K562 (cell line): ENCODE data around the gene PRDM15. TPM values are rescaled to one million over a fixed set of nuclear protein-coding genes. Genes with fewer than 3 reads are reported as not detected.

Experiments used
- CHD1 ChIP-seq: fragments of 200-600 bp; sonication (generic); IDR thresholded peaks from one replicate; pipeline ENCODE4 v1.6.1; 2012; ENCODE audit warnings: mild to moderate bottlenecking, moderate library complexity, low read length, inconsistent platforms
- GATAD2B ChIP-seq: fragments of 450-650 bp; IDR thresholded peaks from 2 replicates; pipeline ENCODE4 v1.6.1; 2017; ENCODE audit warnings: mild to moderate bottlenecking, borderline replicate concordance
- HDAC2 ChIP-seq: fragments of 450-650 bp; IDR thresholded peaks from 2 replicates; pipeline ENCODE4 v1.6.1; 2016; ENCODE audit warnings: mild to moderate bottlenecking
- NONO ChIP-seq, 2 experiments: fragments of 200-400 bp in 1 of 2; fragments of 450-650 bp in 1 of 2; formaldehyde crosslinking in 1 of 2; IDR thresholded peaks; 2 replicates each; pipeline ENCODE4 v1.6.1; 2017; ENCODE audit warnings: low read depth in 2 of 2, mild to moderate bottlenecking in 2 of 2, moderate library complexity in 2 of 2, low read length in 1 of 2
- POLR2A ChIP-seq: fragments of 450-650 bp; conservative IDR thresholded peaks from 2 replicates; pipeline ENCODE4 v1.6.1; 2016
- ZNF232 ChIP-seq: sonication (generic); formaldehyde crosslinking; IDR thresholded peaks from 2 replicates; pipeline ENCODE4 v1.8.0; 2022; ENCODE audit warnings: mild to moderate bottlenecking, missing genetic modification reagents
- ZNF583 ChIP-seq: fragments of 250-450 bp; sonication (Bioruptor Pico); IDR thresholded peaks from 2 replicates; pipeline ENCODE4 v1.4.0; 2020
- polyA plus RNA-seq, 8 experiments: library from polyadenylated mRNA; depleted of rRNA in 4 of 8; stranded (reverse) in 5 of 8; unstranded in 3 of 8; fragments of >200 nt; fragmentation: Nextera tagmentation in 2 of 8; fragmentation: Illumina TruSeq in 1 of 8; extraction: Ambion mirVana in 2 of 8; extraction: Trizol in 1 of 8; gene quantifications; 2 replicates each; pipeline versions ENCODE4 v1.2.1 to v1.2.3, GENCODE V29; 2011 to 2014; ENCODE audit warnings: inconsistent platforms in 1 of 8, missing spikeins in 1 of 8
- total RNA-seq, 7 experiments: library from RNA; depleted of rRNA in 6 of 7; stranded (reverse); fragments of >200 nt in 6 of 7; fragmentation: Illumina TruSeq in 2 of 7; extraction: Trizol in 2 of 7; gene quantifications; 2 replicates each; pipeline versions ENCODE4 v1.2.1 to v1.2.3, GENCODE V29; 2011 to 2021; ENCODE audit warnings: low replicate concordance in 1 of 7
- TF ChIP-seq, protein P1 (sequence below), 2 experiments: fragments of 150-350 bp in 1 of 2; IDR thresholded peaks; 2 replicates each; pipeline ENCODE4 v1.6.1; 2012 to 2016; ENCODE audit warnings: low read depth in 2 of 2, low read length in 2 of 2, mild to moderate bottlenecking in 1 of 2, moderate library complexity in 1 of 2
- TF ChIP-seq, protein P2 (sequence below), 2 experiments: fragments of 250-450 bp in 1 of 2; fragments of 450-650 bp in 1 of 2; sonication (Bioruptor Pico) in 1 of 2; IDR thresholded peaks; 2 replicates each; pipeline versions ENCODE4 v1.6.1 to v1.8.0; 2016 to 2021; ENCODE audit warnings: mild to moderate bottlenecking in 2 of 2, moderate library complexity in 2 of 2, missing compliant biosample characterization in 1 of 2, missing genetic modification characterization in 1 of 2
- TF ChIP-seq, protein P3 (sequence below): fragments of 450-650 bp; formaldehyde crosslinking; IDR thresholded peaks from 2 replicates; pipeline ENCODE4 v1.4.0; 2020; ENCODE audit warnings: mild to moderate bottlenecking, moderate library complexity
- TF ChIP-seq, protein P4 (sequence below), 2 experiments: fragments of 450-650 bp; formaldehyde crosslinking in 1 of 2; IDR thresholded peaks; 2 replicates each; pipeline versions ENCODE4 v1.4.0 to v1.6.1; 2014 to 2020; ENCODE audit warnings: mild to moderate bottlenecking in 2 of 2, borderline replicate concordance in 1 of 2, low read depth in 1 of 2

Gene PRDM15
- total and polyA plus RNA-seq, 9 of the 15 experiments (the other 6 are each of a cell fraction or from before 2014, with no cell fraction given), result 0.93 to 9.2 (median 6.2) TPM

DNA sequence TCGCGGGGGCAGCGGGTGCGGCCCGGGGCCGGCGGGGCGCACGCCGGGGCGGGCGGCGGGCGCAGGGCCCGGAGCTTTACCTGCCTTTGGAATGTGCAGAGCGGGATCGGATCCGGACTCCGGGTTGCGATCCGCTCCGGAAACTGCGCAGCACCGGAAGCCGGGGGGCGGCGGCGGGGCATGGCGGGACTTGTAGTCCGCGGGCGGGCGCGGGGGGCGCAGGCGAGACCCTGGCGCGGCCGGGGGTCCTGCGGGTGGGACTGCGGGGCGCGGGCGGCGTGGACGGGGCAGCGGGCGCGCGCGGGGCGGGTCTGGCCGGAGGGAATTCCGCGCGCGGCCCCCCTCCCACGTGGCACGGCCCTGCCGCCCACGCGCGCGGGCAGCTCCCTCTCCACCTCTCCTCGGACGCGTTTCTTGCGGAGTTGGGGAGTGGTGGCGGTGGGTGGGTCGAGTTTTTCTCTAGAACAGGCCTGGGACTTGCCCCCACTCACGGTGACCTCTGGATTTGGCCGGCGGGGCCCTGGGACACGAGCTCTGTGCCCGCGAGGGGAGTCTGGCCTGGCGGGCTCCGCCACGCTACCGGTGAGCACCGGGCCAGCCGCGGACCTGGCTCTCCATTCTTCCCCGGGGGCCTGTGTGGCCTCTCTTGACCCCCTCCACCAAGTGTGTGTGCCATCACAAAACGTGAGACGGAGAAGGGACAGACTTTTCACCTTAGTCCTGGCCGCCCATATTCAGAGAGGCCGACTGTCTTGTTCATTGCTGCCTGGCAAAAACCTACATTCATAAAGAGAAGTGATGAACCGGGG, at the start of gene PRDM15 (continued):
- TF ChIP-seq, protein P1, sequence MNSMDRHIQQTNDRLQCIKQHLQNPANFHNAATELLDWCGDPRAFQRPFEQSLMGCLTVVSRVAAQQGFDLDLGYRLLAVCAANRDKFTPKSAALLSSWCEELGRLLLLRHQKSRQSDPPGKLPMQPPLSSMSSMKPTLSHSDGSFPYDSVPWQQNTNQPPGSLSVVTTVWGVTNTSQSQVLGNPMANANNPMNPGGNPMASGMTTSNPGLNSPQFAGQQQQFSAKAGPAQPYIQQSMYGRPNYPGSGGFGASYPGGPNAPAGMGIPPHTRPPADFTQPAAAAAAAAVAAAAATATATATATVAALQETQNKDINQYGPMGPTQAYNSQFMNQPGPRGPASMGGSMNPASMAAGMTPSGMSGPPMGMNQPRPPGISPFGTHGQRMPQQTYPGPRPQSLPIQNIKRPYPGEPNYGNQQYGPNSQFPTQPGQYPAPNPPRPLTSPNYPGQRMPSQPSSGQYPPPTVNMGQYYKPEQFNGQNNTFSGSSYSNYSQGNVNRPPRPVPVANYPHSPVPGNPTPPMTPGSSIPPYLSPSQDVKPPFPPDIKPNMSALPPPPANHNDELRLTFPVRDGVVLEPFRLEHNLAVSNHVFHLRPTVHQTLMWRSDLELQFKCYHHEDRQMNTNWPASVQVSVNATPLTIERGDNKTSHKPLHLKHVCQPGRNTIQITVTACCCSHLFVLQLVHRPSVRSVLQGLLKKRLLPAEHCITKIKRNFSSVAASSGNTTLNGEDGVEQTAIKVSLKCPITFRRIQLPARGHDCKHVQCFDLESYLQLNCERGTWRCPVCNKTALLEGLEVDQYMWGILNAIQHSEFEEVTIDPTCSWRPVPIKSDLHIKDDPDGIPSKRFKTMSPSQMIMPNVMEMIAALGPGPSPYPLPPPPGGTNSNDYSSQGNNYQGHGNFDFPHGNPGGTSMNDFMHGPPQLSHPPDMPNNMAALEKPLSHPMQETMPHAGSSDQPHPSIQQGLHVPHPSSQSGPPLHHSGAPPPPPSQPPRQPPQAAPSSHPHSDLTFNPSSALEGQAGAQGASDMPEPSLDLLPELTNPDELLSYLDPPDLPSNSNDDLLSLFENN (IDR thresholded peaks at IDR 0.05; ENCODE audit: low read depth in 2 of 2, low read length in 2 of 2), result no peak
- TF ChIP-seq, protein P2, sequence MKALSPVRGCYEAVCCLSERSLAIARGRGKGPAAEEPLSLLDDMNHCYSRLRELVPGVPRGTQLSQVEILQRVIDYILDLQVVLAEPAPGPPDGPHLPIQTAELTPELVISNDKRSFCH (CRISPR knock-in tag; IDR thresholded peaks at IDR 0.05), result no peak
- TF ChIP-seq, protein P2 (tag; IDR thresholded peaks at IDR 0.05), result peak; percentile 78
- TF ChIP-seq, protein P3, sequence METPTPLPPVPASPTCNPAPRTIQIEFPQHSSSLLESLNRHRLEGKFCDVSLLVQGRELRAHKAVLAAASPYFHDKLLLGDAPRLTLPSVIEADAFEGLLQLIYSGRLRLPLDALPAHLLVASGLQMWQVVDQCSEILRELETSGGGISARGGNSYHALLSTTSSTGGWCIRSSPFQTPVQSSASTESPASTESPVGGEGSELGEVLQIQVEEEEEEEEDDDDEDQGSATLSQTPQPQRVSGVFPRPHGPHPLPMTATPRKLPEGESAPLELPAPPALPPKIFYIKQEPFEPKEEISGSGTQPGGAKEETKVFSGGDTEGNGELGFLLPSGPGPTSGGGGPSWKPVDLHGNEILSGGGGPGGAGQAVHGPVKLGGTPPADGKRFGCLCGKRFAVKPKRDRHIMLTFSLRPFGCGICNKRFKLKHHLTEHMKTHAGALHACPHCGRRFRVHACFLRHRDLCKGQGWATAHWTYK (CRISPR knock-in tag), result peak; percentile 87; the same call in 1 of the 2 replicates
- TF ChIP-seq NONO (IDR thresholded peaks at IDR 0.05; ENCODE audit: low read depth in 2 of 2, low read length in 1 of 2) (peak in 1 of 2 experiments; percentile 85; a peak in 2 of 4 replicates), GATAD2B (peak; percentile 92), ZNF232 (CRISPR knock-in tag) (0 out of 2 replicates have a peak, but pooled peaks have one; percentile 52), HDAC2 (peak; percentile 33), POLR2A (peak; percentile 72), ZNF583 (no peak), CHD1 (no peak)
- TF ChIP-seq, protein P4, sequence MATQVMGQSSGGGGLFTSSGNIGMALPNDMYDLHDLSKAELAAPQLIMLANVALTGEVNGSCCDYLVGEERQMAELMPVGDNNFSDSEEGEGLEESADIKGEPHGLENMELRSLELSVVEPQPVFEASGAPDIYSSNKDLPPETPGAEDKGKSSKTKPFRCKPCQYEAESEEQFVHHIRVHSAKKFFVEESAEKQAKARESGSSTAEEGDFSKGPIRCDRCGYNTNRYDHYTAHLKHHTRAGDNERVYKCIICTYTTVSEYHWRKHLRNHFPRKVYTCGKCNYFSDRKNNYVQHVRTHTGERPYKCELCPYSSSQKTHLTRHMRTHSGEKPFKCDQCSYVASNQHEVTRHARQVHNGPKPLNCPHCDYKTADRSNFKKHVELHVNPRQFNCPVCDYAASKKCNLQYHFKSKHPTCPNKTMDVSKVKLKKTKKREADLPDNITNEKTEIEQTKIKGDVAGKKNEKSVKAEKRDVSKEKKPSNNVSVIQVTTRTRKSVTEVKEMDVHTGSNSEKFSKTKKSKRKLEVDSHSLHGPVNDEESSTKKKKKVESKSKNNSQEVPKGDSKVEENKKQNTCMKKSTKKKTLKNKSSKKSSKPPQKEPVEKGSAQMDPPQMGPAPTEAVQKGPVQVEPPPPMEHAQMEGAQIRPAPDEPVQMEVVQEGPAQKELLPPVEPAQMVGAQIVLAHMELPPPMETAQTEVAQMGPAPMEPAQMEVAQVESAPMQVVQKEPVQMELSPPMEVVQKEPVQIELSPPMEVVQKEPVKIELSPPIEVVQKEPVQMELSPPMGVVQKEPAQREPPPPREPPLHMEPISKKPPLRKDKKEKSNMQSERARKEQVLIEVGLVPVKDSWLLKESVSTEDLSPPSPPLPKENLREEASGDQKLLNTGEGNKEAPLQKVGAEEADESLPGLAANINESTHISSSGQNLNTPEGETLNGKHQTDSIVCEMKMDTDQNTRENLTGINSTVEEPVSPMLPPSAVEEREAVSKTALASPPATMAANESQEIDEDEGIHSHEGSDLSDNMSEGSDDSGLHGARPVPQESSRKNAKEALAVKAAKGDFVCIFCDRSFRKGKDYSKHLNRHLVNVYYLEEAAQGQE (IDR thresholded peaks at IDR 0.05; ENCODE audit: borderline replicate concordance), result no peak
- TF ChIP-seq, protein P4 (CRISPR knock-in tag; IDR thresholded peaks at IDR 0.05; ENCODE audit: low read depth), result peak; percentile 25; the same call in 1 of the 2 replicates
